ENCODE measurements around the gene SLC32A1. TPM values are rescaled to one million over a fixed set of nuclear protein-coding genes. Genes with fewer than 3 reads are reported as not detected.

The SLC32A1 gene
- total RNA-seq, 1 experiment from 2014 or later = not detected

- ChIA-PET CTCF (no interaction called here), POLR2A (no interaction called here), RAD21 (ENCODE audit: low non-redundant PET in 1 of 2, low total read pairs in 2 of 2, uncharacterized antibody in 2 of 2, unreplicated experiment in 2 of 2) (no interaction called here)
- Histone ChIP-seq H3K79me2 (ENCODE audit: insufficient read depth, low read length) (no peaks in the 10 kb centered on the region), H3K4me2 (ENCODE audit: low read length) (no peak overlapping the region), H3K9me3 (ENCODE audit: control insufficient read depth in 1 of 2, insufficient read depth in 1 of 2, low read depth in 1 of 2, low read length in 2 of 2) (no peaks in the 10 kb centered on the region), H3K9ac (ENCODE audit: low read length) (no peak overlapping the region), H3K9me2 (ENCODE audit: insufficient read depth) (no peaks in the 10 kb centered on the region), H3K4me3 (replicated peaks in 1 of 2; ENCODE audit: low read depth in 1 of 2, low read length in 2 of 2) (no peak overlapping the region), H3K27ac (ENCODE audit: low read depth, low read length) (no peak overlapping the region), H3K27me3 (ENCODE audit: insufficient read depth, low read length) (peaks cover 59% of the 10 kb centered on the region), H3K4me1 (ENCODE audit: control insufficient read depth in 1 of 2, insufficient read depth in 2 of 2, low read length in 2 of 2) (no peaks in the 10 kb centered on the region), H4K20me1 (ENCODE audit: insufficient read depth) (no peaks in the 10 kb centered on the region), H2AFZ (ENCODE audit: low read depth, low read length, poor library complexity, severe bottlenecking) (no peak overlapping the region), H3K36me3 (ENCODE audit: control insufficient read depth in 1 of 2, insufficient read depth in 2 of 2, low read length in 2 of 2) (no peaks in the 10 kb centered on the region)
- no TSS peak for BruUV-seq (replicated peaks)
- TF ChIP-seq, protein P1, sequence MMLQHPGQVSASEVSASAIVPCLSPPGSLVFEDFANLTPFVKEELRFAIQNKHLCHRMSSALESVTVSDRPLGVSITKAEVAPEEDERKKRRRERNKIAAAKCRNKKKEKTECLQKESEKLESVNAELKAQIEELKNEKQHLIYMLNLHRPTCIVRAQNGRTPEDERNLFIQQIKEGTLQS (IDR thresholded peaks at IDR 0.05) = no peak
- TF ChIP-seq SRF (IDR thresholded peaks at IDR 0.05; ENCODE audit: low read depth) = no peak
- no peak for TF ChIP-seq CTCF (IDR thresholded peaks at IDR 0.05 in 2 of 3, conservative IDR thresholded peaks at IDR 0.05 in 1 of 3; ENCODE audit: borderline replicate concordance in 1 of 3, insufficient read depth in 1 of 3, low read depth in 2 of 3, low read length in 2 of 3)
- no peak for TF ChIP-seq ZFX (IDR thresholded peaks at IDR 0.05)
- no peak for TF ChIP-seq EGR1 (IDR thresholded peaks at IDR 0.05; ENCODE audit: low read depth)
- TF ChIP-seq ZNF274 (IDR thresholded peaks at IDR 0.05; ENCODE audit: low read depth, low read length) = no peak
- TF ChIP-seq ZBTB33 (IDR thresholded peaks at IDR 0.05; ENCODE audit: extremely low read depth, insufficient replicate concordance, low read length) = no peak
- TF ChIP-seq, protein P2, sequence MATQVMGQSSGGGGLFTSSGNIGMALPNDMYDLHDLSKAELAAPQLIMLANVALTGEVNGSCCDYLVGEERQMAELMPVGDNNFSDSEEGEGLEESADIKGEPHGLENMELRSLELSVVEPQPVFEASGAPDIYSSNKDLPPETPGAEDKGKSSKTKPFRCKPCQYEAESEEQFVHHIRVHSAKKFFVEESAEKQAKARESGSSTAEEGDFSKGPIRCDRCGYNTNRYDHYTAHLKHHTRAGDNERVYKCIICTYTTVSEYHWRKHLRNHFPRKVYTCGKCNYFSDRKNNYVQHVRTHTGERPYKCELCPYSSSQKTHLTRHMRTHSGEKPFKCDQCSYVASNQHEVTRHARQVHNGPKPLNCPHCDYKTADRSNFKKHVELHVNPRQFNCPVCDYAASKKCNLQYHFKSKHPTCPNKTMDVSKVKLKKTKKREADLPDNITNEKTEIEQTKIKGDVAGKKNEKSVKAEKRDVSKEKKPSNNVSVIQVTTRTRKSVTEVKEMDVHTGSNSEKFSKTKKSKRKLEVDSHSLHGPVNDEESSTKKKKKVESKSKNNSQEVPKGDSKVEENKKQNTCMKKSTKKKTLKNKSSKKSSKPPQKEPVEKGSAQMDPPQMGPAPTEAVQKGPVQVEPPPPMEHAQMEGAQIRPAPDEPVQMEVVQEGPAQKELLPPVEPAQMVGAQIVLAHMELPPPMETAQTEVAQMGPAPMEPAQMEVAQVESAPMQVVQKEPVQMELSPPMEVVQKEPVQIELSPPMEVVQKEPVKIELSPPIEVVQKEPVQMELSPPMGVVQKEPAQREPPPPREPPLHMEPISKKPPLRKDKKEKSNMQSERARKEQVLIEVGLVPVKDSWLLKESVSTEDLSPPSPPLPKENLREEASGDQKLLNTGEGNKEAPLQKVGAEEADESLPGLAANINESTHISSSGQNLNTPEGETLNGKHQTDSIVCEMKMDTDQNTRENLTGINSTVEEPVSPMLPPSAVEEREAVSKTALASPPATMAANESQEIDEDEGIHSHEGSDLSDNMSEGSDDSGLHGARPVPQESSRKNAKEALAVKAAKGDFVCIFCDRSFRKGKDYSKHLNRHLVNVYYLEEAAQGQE (IDR thresholded peaks at IDR 0.05; ENCODE audit: low read depth) = no peak
- no peak for TF ChIP-seq MAX (IDR thresholded peaks at IDR 0.05)
- TF ChIP-seq SIN3A (IDR thresholded peaks at IDR 0.05; ENCODE audit: low read depth) = no peak
- no peak for TF ChIP-seq POLR2AphosphoS5 (IDR thresholded peaks at IDR 0.05; ENCODE audit: low read depth, low read length)
- no peak for TF ChIP-seq TCF7L2 (IDR thresholded peaks at IDR 0.05; ENCODE audit: borderline replicate concordance, extremely low read depth, insufficient read depth, insufficient read length)
- no peak for TF ChIP-seq FOSL1 (IDR thresholded peaks at IDR 0.05; ENCODE audit: low read depth)
- no peak for TF ChIP-seq POLR2A (IDR thresholded peaks at IDR 0.05; ENCODE audit: borderline replicate concordance, extremely low read depth, insufficient read depth, insufficient read length)
- TF ChIP-seq EZH2phosphoT487 (IDR thresholded peaks at IDR 0.05; ENCODE audit: borderline replicate concordance) = no peak
- intact Hi-C loops (cut with micrococcal nuclease) = no loop called here
- no peak for DNase-seq (ENCODE audit: low read depth, low spot score)
- ATAC-seq = no peak
These were observed 27.0 kb upstream of the SLC32A1 start for GRCh38 chr20:38697306-38697705.
